Sigmoid colon (tissue), 7 donors: ENCODE results near the gene CSNK1D. TPM values are rescaled to one million over a fixed set of nuclear protein-coding genes. Genes with fewer than 3 reads are reported as not detected.

Source experiments
- DNase-seq: peaks from one replicate; pipeline ENCODE4 v3.0.0-alpha.2; 2019
- H3K27ac ChIP-seq, 4 donors: fragments of 200-600 bp; sonication (generic); one replicate each; pipeline ENCODE4 v1.5.1; 2016 to 2019; ENCODE audit warnings: mild to moderate bottlenecking in 1 of 4
- H3K27me3 ChIP-seq, 3 donors: fragments of 200-600 bp; sonication (generic); one replicate each; pipeline ENCODE4 v1.5.1; 2019; ENCODE audit warnings: mild to moderate bottlenecking in 1 of 3
- H3K36me3 ChIP-seq, 4 donors: fragments of 200-600 bp; sonication (generic); one replicate each; pipeline ENCODE4 v1.5.1; 2016 to 2019
- H3K4me1 ChIP-seq, 4 donors: fragments of 200-600 bp; sonication (generic); one replicate each; pipeline ENCODE4 v1.5.1; 2017 to 2019
- H3K4me3 ChIP-seq, 4 donors: fragments of 200-600 bp; sonication (generic); one replicate each; pipeline ENCODE4 v1.5.1; 2017 to 2019; ENCODE audit warnings: mild to moderate bottlenecking in 2 of 4, moderate library complexity in 1 of 4
- H3K9me3 ChIP-seq, 4 donors: fragments of 200-600 bp in 3 of 4; sonication (generic) in 3 of 4; one replicate each; pipeline versions ENCODE4 v1.5.1 to v1.6.1; 2013 to 2019
- EP300 ChIP-seq, 4 donors: sonication (generic); formaldehyde crosslinking; IDR thresholded peaks; one replicate each; pipeline ENCODE4 v1.6.1; 2017; ENCODE audit warnings: antibody characterized with exemption in 4 of 4
- POLR2A ChIP-seq, 2 donors: fragments of 450-650 bp; IDR thresholded peaks; one replicate each; pipeline ENCODE4 v1.6.1; 2016; ENCODE audit warnings: antibody characterized with exemption in 2 of 2, mild to moderate bottlenecking in 2 of 2, moderate library complexity in 2 of 2
- POLR2AphosphoS5 ChIP-seq, 4 donors: sonication (generic); formaldehyde crosslinking; IDR thresholded peaks; one replicate each; pipeline ENCODE4 v1.6.1; 2017; ENCODE audit warnings: antibody characterized with exemption in 4 of 4
- WGBS, 2 donors: extraction: QIAGEN DNeasy Blood & Tissue Kit; methylation state at CpG; one replicate each; pipeline ENCODE4 v1.1.7; 2013; 5-methylcytosine and 5-hydroxymethylcytosine counted together
- intact Hi-C: fragments of 100-400 bp; cut with DNase I; formaldehyde crosslinking; loops from one replicate; pipeline ENCODE4 v1.15.1; 2023
- polyA plus RNA-seq, 3 donors: library from polyadenylated mRNA; stranded (reverse); fragments of 200-250 nt; gene quantifications; one replicate each; pipeline ENCODE4 v1.2.3, GENCODE V29; 2013
- total RNA-seq, 4 donors: library from RNA; depleted of rRNA; stranded (reverse); fragments of >200 nt; gene quantifications; one replicate each; pipeline ENCODE4 v1.1.0, GENCODE V29; 2016
- TF ChIP-seq, protein P1 (sequence below), 4 experiments: fragments of 450-650 bp in 3 of 4; fragments of 200-600 bp in 1 of 4; IDR thresholded peaks; one replicate each; pipeline ENCODE4 v1.5.1; 2016 to 2019; ENCODE audit warnings: antibody characterized with exemption in 4 of 4, mild to moderate bottlenecking in 3 of 4, moderate library complexity in 2 of 4
- donor health status: healthy with polysubstance abuse.
- donor health status: Bipolar disorder and iron deficiency.
- donor health status: healthy.

Gene CSNK1D
- total and polyA plus RNA-seq, 7 donors: 45.1 to 142 (median 55.9) TPM

DNA sequence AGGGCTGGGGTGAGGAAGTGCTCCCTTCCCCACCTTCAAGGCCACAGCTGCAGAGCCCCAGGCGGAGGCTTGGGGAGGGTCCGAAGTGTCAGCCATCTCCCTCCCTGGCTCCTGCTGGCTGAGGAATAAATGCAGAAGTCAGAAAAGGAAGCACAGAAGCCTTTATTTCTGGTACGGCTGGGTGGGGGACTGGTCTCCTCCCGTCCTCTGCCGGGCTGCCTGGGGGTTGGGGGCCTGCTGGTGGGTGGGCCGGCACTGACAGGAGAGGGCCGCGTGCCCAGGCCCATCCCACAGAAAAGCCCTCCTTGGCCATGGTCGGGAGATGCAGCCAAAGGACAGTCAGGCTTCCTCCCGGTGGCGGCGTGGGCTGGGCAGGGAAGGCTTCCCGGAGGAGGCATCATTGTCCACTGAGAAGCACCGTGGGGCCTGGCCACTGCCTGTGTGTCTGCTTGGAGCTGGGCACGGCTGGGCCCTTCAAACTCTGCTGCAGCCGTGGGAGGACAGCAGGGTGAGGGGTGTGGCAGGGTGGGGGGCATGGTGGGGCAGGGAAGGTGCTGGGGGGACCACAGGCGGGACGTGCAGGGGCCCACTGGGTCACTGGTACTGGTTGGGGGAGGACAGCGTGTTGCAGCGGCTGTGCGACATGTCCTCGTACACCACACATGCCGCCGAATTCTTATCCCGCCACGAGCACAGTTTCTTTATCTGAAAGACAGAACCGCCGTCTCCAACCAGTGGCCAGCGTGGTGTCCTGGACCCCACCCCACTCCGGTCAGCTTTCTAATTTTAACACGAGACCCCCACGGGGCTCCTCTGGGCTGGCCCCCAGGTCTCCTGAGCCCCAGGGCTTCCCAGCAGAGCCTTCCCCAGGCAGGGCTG lies 41.5 kb upstream of the CSNK1D start:
- intact Hi-C loops: no loop called here
- Histone ChIP-seq H3K36me3 (no peaks in the 10 kb centered on the region), H3K27ac (no peak overlapping the region), H3K4me1 (peaks cover 0 to 3% (median 0%) of the 10 kb centered on the region in 4 donors), H3K4me3 (no peak overlapping the region), H3K27me3 (peaks cover 19 to 60% (median 42%) of the 10 kb centered on the region in 3 donors), H3K9me3 (no peaks in the 10 kb centered on the region)
- TF ChIP-seq POLR2AphosphoS5 (IDR thresholded peaks at IDR 0.05): no peak
- no peak for DNase-seq
- 57 to 62% methylated on average over 32 of the region's 32 CpGs for WGBS, 2 donors

DNA sequence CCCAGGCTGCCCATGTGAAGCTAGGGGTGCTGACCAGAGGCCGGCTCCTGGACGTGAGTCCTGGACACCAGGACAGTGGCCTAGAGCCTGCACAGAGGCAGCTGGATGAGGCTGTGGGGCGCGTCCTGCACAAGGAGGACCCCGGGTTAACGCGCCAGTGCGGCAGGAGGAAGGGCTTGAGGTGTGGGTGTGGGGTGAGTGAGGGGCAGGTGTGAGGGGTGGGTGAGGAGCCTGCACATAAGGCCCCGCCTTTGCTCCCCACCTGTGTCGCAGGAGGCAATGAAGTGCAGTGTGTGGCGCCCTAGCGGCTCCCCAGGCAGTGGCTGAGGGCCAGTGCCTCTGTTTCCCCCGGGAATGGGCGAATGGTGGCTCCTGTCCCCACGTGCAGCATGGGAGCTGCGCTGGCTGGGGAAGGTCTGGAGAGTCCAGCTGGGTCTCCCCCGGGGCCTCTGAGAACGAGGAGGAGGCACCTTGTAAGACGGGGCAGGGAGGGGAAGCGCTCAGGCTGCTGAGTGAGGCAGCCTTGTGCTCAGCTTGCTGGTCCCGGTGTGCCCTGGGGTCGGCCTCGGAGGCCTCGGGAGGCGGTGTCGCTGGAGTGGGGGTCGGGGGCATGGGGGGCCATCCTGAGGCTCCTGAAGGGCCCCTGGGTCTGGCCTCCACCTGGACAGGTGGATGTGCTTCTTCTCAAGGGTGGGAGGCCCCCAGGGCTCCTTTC lies 40.7 kb upstream of the CSNK1D start:
- no peak overlapping the region for H3K27ac ChIP-seq
- intact Hi-C loops: no loop called here
- H3K4me3 ChIP-seq: no peak overlapping the region
- TF ChIP-seq, protein P1, sequence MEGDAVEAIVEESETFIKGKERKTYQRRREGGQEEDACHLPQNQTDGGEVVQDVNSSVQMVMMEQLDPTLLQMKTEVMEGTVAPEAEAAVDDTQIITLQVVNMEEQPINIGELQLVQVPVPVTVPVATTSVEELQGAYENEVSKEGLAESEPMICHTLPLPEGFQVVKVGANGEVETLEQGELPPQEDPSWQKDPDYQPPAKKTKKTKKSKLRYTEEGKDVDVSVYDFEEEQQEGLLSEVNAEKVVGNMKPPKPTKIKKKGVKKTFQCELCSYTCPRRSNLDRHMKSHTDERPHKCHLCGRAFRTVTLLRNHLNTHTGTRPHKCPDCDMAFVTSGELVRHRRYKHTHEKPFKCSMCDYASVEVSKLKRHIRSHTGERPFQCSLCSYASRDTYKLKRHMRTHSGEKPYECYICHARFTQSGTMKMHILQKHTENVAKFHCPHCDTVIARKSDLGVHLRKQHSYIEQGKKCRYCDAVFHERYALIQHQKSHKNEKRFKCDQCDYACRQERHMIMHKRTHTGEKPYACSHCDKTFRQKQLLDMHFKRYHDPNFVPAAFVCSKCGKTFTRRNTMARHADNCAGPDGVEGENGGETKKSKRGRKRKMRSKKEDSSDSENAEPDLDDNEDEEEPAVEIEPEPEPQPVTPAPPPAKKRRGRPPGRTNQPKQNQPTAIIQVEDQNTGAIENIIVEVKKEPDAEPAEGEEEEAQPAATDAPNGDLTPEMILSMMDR (IDR thresholded peaks at IDR 0.05): no peak
- TF ChIP-seq POLR2A (IDR thresholded peaks at IDR 0.05) (no peak), EP300 (IDR thresholded peaks at IDR 0.05) (no peak), POLR2AphosphoS5 (IDR thresholded peaks at IDR 0.05) (no peak)
- H3K36me3 ChIP-seq: no peaks in the 10 kb centered on the region
- WGBS, 2 donors: 69 to 80% methylated on average over 27 of the region's 27 CpGs
- peaks cover 19 to 60% (median 42%) of the 10 kb centered on the region in 3 donors for H3K27me3 ChIP-seq
- no peak for DNase-seq
- peaks cover 0 to 3% (median 0%) of the 10 kb centered on the region in 4 donors for H3K4me1 ChIP-seq
- H3K9me3 ChIP-seq: no peaks in the 10 kb centered on the region

GRCh38 chr17:82313195-82314011 lies 39.9 kb upstream of the CSNK1D start:
- WGBS, 2 donors: 82 to 87% methylated on average over 28 of the region's 28 CpGs
- Histone ChIP-seq H3K36me3 (no peaks in the 10 kb centered on the region), H3K4me3 (no peak overlapping the region), H3K27ac (no peak overlapping the region), H3K4me1 (peaks cover 0 to 3% (median 0%) of the 10 kb centered on the region in 4 donors), H3K27me3 (peaks cover 19 to 60% (median 42%) of the 10 kb centered on the region in 3 donors), H3K9me3 (no peaks in the 10 kb centered on the region)
- intact Hi-C loops: no loop called here
- TF ChIP-seq, protein P1 (IDR thresholded peaks at IDR 0.05): no peak
- TF ChIP-seq EP300 (IDR thresholded peaks at IDR 0.05) (no peak), POLR2AphosphoS5 (IDR thresholded peaks at IDR 0.05) (no peak), POLR2A (IDR thresholded peaks at IDR 0.05) (no peak)
- no peak for DNase-seq

DNA sequence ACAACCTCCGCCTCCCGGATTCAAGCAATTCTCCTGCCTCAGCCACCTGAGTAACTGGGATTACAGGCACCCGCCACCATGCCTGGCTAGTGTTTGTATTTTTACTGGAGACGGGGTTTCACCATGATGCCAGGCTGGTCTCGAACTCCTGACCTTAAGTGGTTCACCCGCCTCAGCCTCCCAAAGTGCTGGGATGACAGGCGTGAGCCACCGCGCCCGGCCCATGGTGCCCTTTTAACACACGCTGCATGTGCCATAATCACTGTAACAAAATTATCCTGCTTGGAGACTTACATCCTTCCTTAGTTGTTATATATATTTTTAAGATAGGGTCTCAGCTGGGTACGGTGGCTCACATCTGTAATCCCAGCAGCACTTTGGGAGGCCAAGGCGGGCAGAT lies 38.5 kb upstream of the CSNK1D start:
- intact Hi-C loops: no loop called here
- H3K27me3 ChIP-seq: peaks cover 19 to 60% (median 42%) of the 10 kb centered on the region in 3 donors
- H3K4me3 ChIP-seq: no peak overlapping the region
- H3K4me1 ChIP-seq: peaks cover 0 to 2% (median 0%) of the 10 kb centered on the region in 4 donors
- H3K36me3 ChIP-seq: no peaks in the 10 kb centered on the region
- TF ChIP-seq POLR2AphosphoS5 (IDR thresholded peaks at IDR 0.05) (no peak), POLR2A (IDR thresholded peaks at IDR 0.05) (no peak), EP300 (IDR thresholded peaks at IDR 0.05) (no peak)
- TF ChIP-seq, protein P1 (IDR thresholded peaks at IDR 0.05): no peak
- 92 to 94% methylated on average over 13 of the region's 13 CpGs for WGBS, 2 donors
- H3K9me3 ChIP-seq: no peaks in the 10 kb centered on the region
- no peak for DNase-seq
- no peak overlapping the region for H3K27ac ChIP-seq
